Right lobe of liver (tissue), 6 donors: Measurements from ENCODE around the gene NOS1AP. TPM values are rescaled to one million over a fixed set of nuclear protein-coding genes. Genes with fewer than 3 reads are reported as not detected.

Experiments used
- ATAC-seq, 4 donors: fragments of 200-7000 bp; cut with Tn5 transposase; one replicate each; pipeline ENCODE4 v1.9.1; 2020; ENCODE audit warnings: mild to moderate bottlenecking in 4 of 4, moderate library complexity in 4 of 4
- DNase-seq, 3 donors: peaks; one replicate each; pipeline ENCODE4 v3.0.0-alpha.2; 2020
- H3K27ac ChIP-seq, 3 donors: fragments of 200-600 bp; one replicate each; pipeline ENCODE4 v1.8.0; 2022
- H3K27me3 ChIP-seq, 2 donors: fragments of 200-600 bp; one replicate each; pipeline ENCODE4 v1.8.0; 2022
- H3K36me3 ChIP-seq, 4 donors: fragments of 200-600 bp; sonication (generic) in 1 of 4; one replicate each; pipeline versions ENCODE4 v1.5.1 to v1.8.0; 2017 to 2022; ENCODE audit warnings: control low read depth in 1 of 4
- H3K4me1 ChIP-seq, 4 donors: fragments of 200-600 bp; sonication (generic) in 1 of 4; one replicate each; pipeline versions ENCODE4 v1.5.1 to v1.8.0; 2017 to 2022; ENCODE audit warnings: control low read depth in 1 of 4
- H3K4me3 ChIP-seq, 3 donors: fragments of 200-600 bp; one replicate each; pipeline ENCODE4 v1.8.0; 2022
- H3K9me3 ChIP-seq, 4 donors: fragments of 200-600 bp; sonication (generic) in 1 of 4; one replicate each; pipeline versions ENCODE4 v1.5.1 to v1.8.0; 2017 to 2022; ENCODE audit warnings: control low read depth in 1 of 4
- CTCF ChIP-seq, 4 donors: fragments of 200-600 bp in 3 of 4; fragments of 450-650 bp in 1 of 4; IDR thresholded peaks; one replicate each; pipeline versions ENCODE4 v1.5.1 to v1.8.0; 2016 to 2022; ENCODE audit warnings: antibody characterized with exemption in 4 of 4, mild to moderate bottlenecking in 2 of 4
- POLR2A ChIP-seq: fragments of 450-650 bp; IDR thresholded peaks from one replicate; pipeline ENCODE4 v1.6.1; 2017; ENCODE audit warnings: antibody characterized with exemption, mild to moderate bottlenecking
- WGBS: methylation state at CpG from one replicate; pipeline ENCODE4 v1.1.6; 2018; ENCODE audit warnings: low coverage, low lambda C conversion rate; ENCODE audit not compliant: insufficient coverage; ENCODE audit errors: missing lambda C conversion rate; 5-methylcytosine and 5-hydroxymethylcytosine counted together
- intact Hi-C, 2 donors: fragments of 100-400 bp; cut with DNase I; formaldehyde crosslinking; loops; one replicate each; pipeline versions ENCODE4 v1.11.2 to v1.14.1; 2022
- total RNA-seq, 6 experiments: library from RNA; depleted of rRNA in 2 of 6; stranded (reverse); fragments of >200 nt in 2 of 6; fragmentation: NEBNext Ultra II Directional in 3 of 6; extraction: Animal tissue kit (Norgen Biotek cat#: 25700) in 3 of 6; gene quantifications; one replicate each; pipeline versions ENCODE4 v1.1.0 to v1.2.4, GENCODE V29; 2016 to 2023
- donor health status: DM: no; HTN: yes; CAD: no.
- donor health status: DM: no; HTN: no; CAD: no.
- donor health status: DM: no; HTN: no; CAD: no.
- donor health status: DM: no; HTN: yes; CAD: no.
- donor health status: DM: no; HTN: yes; CAD: no.

The NOS1AP gene
- total RNA-seq, 6 experiments from 2014 or later, result 4.7 to 24.8 (median 11.6) TPM

- WGBS, result 50% methylated on average over 7 of the region's 7 CpGs
- no peak for DNase-seq
- no peak for TF ChIP-seq CTCF (IDR thresholded peaks at IDR 0.05)
Observed at GRCh38 chr1:162204129-162204822, 134.8 kb downstream of the NOS1AP start.

DNA sequence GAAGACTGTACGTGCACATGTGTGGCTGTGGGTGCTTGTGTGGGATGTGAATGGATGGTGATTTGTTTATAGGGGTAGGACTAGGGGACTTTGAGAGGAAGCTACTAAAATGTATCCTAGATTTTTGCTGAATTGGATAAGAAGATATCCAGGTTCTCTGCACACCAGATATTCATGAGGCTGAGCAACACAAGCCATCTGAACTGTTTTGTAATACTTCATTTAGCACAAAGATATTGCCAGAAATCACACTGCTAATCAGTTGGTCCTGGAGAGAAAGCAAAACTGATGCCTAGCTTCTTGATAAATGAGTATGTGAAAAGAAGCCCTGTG is 135.3 kb downstream of the NOS1AP start:
- no peak overlapping the region for H3K27ac ChIP-seq
- H3K4me3 ChIP-seq, result no peak overlapping the region
- TF ChIP-seq CTCF (IDR thresholded peaks at IDR 0.05), result no peak
- no peak for TF ChIP-seq POLR2A
- whole genome bisulfite sequencing, result 29% methylated on average over 1 of the region's 1 CpG
- no peaks in the 10 kb centered on the region for H3K9me3 ChIP-seq
- intact Hi-C loops, result loop anchor here in 1 of 2 donors (10.0 kb wide), 1 partner anchor 50 kb away; no protein-coding TSS in a partner anchor
- peaks cover 0 to 57% (median 12%) of the 10 kb centered on the region in 4 donors for H3K4me1 ChIP-seq
- no peaks in the 10 kb centered on the region for H3K27me3 ChIP-seq
- peak in 1 of 4 donors; percentile 9 for ATAC-seq
- no peak for DNase-seq
- H3K36me3 ChIP-seq, result no peaks in the 10 kb centered on the region

More at GRCh38 chr1:162204129-162204822, 134.8 kb downstream of the NOS1AP start:
- Histone ChIP-seq H3K9me3 (no peaks in the 10 kb centered on the region), H3K4me3 (no peak overlapping the region), H3K4me1 (peaks cover 0 to 57% (median 12%) of the 10 kb centered on the region in 4 donors), H3K27me3 (no peaks in the 10 kb centered on the region), H3K27ac (peak overlapping the region in 1 of 3 donors; percentile 13), H3K36me3 (no peaks in the 10 kb centered on the region)
- peak in 3 of 4 donors; percentile 47 to 67 (median 52) for ATAC-seq
- intact Hi-C loops, result loop anchor here in 1 of 2 donors (10.0 kb wide), 1 partner anchor 49 kb away; no protein-coding TSS in a partner anchor

- H3K27ac ChIP-seq, result peak overlapping the region in 2 of 3 donors; percentile 55 to 63
- WGBS, result 100% methylated on average over 1 of the region's 1 CpG
- peaks cover 0 to 58% (median 12%) of the 10 kb centered on the region in 4 donors for H3K4me1 ChIP-seq
- no peaks in the 10 kb centered on the region for H3K36me3 ChIP-seq
- no peaks in the 10 kb centered on the region for H3K9me3 ChIP-seq
- no peaks in the 10 kb centered on the region for H3K27me3 ChIP-seq
- intact Hi-C loops, result loop anchor here in 1 of 2 donors (10.0 kb wide), 1 partner anchor 51 kb away; no protein-coding TSS in a partner anchor
- ATAC-seq (peak; percentile 65 to 85 (median 77)), DNase-seq (no peak)
- peak overlapping the region in 1 of 3 donors; percentile 9 for H3K4me3 ChIP-seq
- no peak for TF ChIP-seq CTCF (IDR thresholded peaks at IDR 0.05)
- no peak for TF ChIP-seq POLR2A
Observed at GRCh38 chr1:162206300-162206699, 136.8 kb downstream of the NOS1AP start.

DNA sequence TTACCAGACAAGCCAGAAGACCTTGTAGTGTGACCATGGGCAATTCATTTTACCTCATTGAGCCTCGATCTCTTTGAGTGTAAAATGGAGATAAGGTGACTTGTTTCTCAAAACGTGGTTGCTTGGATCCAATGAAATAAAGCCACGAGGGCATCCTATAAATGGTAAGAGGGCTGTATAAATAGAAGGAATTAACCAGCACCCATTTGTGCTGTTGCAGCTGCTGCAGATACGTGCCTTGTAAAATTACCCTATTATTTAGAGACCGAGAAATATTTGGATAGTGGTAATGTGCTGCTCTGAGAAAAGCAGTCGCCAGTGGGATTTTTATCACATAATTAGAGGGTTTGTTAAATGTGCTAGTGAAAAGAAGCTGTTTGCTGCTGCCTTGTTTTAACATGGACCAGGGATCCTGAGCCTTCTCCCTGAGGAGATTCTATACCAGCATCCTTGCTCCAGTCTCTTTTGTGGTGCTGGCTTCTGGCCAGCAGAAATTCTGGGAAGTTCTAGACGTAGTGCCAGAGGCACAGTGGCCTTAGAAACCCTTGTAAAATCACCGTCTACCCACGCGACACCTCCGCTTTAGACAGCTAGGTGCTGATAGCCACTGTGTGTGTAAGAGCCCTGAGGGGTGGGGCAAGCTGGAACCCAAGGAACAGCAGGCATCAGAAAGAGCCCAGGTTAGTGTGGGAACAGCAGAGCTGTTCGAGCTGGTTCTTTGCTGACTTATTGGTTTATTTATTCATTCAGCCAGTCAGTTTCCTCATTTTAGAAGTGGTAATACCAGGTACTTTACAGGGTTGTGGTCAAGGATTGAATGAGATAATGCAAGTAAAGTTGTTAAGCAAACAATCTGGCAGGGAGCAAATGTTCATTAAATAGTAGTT is 137.5 kb downstream of the NOS1AP start:
- peak; percentile 28 to 60 (median 58) for DNase-seq
- WGBS, result 39% methylated on average over 12 of the region's 12 CpGs

More for the DNA sequence above, 137.5 kb downstream of the NOS1AP start:
- Histone ChIP-seq H3K36me3 (no peaks in the 10 kb centered on the region), H3K9me3 (no peaks in the 10 kb centered on the region), H3K27ac (peak overlapping the region in 2 of 3 donors; percentile 55 to 63), H3K4me1 (peaks cover 0 to 62% (median 14%) of the 10 kb centered on the region in 4 donors), H3K4me3 (peak overlapping the region in 1 of 3 donors; percentile 9), H3K27me3 (no peaks in the 10 kb centered on the region)
- ATAC-seq, result peak; percentile 64 to 82 (median 74)
- TF ChIP-seq CTCF (IDR thresholded peaks at IDR 0.05) (no peak), POLR2A (no peak)
- intact Hi-C loops, result loop anchor here in 1 of 2 donors (10.0 kb wide), 1 partner anchor 52 kb away; no protein-coding TSS in a partner anchor
